NT2/D1 (cell line): Measurements from ENCODE around the gene SYNRG.

ENCODE experiments used
- DNase-seq: peaks from one replicate; pipeline ENCODE4 v3.0.0-alpha.2; 2011; ENCODE audit warnings: low read depth, low spot score
- H3K27me3 ChIP-seq: 2 replicates; pipeline ENCODE4 v1.6.0; 2011; ENCODE audit warnings: mild to moderate bottlenecking; ENCODE audit not compliant: insufficient read length, insufficient read depth
- H3K36me3 ChIP-seq: 2 replicates; pipeline ENCODE4 v1.6.1; 2011; ENCODE audit warnings: mild to moderate bottlenecking, low read length, mixed read lengths; ENCODE audit not compliant: insufficient read depth, insufficient read length
- H3K4me1 ChIP-seq: 2 replicates; pipeline ENCODE4 v1.5.1; 2011; ENCODE audit not compliant: insufficient read depth, insufficient read length
- H3K4me3 ChIP-seq: 2 replicates; pipeline ENCODE4 v1.5.1; 2011; ENCODE audit warnings: low read depth; ENCODE audit not compliant: insufficient read length
- H3K9ac ChIP-seq: 2 replicates; pipeline ENCODE4 v1.6.0; 2011; ENCODE audit warnings: low read depth; ENCODE audit not compliant: insufficient read length
- H3K9me3 ChIP-seq: 2 replicates; pipeline ENCODE4 v1.5.1; 2011; ENCODE audit warnings: mild to moderate bottlenecking, low read length; ENCODE audit not compliant: insufficient read depth
- SUZ12 ChIP-seq: IDR thresholded peaks from 2 replicates; pipeline ENCODE4 v1.6.1; 2011; ENCODE audit not compliant: insufficient read length, insufficient read depth; ENCODE audit errors: extremely low read depth
- YY1 ChIP-seq: IDR thresholded peaks from 2 replicates; pipeline ENCODE4 v1.6.1; 2011; ENCODE audit not compliant: insufficient read length, insufficient read depth
- ZNF274 ChIP-seq: IDR thresholded peaks from 2 replicates; pipeline ENCODE4 v1.6.1; 2011; ENCODE audit warnings: mild to moderate bottlenecking, low read depth, low read length

Gene SYNRG

DNA sequence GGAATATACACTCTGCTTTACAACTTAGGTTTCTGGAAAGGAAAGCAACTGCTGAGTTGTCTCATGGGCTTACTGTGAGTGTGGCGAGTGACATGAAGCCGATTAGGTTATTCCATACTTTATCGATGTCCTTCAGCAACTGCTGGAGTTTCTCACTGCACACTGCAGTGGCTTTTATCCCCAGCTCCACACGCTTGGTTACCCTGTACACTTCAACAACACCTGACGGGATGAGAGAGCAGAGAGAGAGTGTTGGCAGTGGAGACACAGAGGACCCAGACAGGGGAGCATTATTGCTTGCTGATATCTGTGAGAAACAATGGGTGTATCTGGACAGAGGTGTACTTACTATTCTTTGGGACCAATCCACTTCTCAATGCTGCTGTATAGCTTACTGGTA lies 73.3 kb downstream of the SYNRG start:
- Histone ChIP-seq H3K4me3 (no peak overlapping the region), H3K9ac (no peak overlapping the region), H3K9me3 (no peaks in the 10 kb centered on the region), H3K36me3 (peaks cover 44% of the 10 kb centered on the region), H3K27me3 (no peaks in the 10 kb centered on the region), H3K4me1 (no peaks in the 10 kb centered on the region)
- TF ChIP-seq SUZ12 (no peak), ZNF274 (no peak), YY1 (no peak)
- no peak for DNase-seq

DNA sequence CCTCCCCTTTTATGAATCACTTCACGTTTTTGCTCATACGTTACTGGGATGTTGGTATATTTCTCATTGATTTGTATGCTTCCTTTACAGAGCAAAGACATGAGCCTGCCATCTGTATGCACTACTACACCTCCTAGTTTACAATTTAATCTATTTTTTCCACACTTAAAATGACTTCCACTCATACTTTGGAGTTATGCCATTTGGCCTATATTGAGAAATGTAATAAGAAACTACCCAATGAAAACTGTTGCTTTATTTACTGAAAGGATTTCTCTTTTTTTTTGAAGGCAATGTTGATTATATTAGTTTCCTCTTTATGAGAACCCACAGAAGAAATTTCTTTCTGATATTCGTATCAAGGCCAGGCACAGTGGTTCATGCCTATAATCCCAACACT lies 76.5 kb downstream of the SYNRG start:
- Histone ChIP-seq H3K36me3 (peaks cover 32% of the 10 kb centered on the region), H3K4me1 (no peaks in the 10 kb centered on the region), H3K9ac (no peak overlapping the region), H3K27me3 (no peaks in the 10 kb centered on the region), H3K4me3 (no peak overlapping the region), H3K9me3 (no peaks in the 10 kb centered on the region)
- no peak for DNase-seq
- TF ChIP-seq ZNF274 (no peak), YY1 (no peak), SUZ12 (no peak)

- no peak overlapping the region for H3K9ac ChIP-seq
- no peak for DNase-seq
- no peak for TF ChIP-seq ZNF274
- H3K4me1 ChIP-seq: no peaks in the 10 kb centered on the region
- no peaks in the 10 kb centered on the region for H3K27me3 ChIP-seq
- H3K36me3 ChIP-seq: peaks cover 12% of the 10 kb centered on the region
- no peaks in the 10 kb centered on the region for H3K9me3 ChIP-seq
- no peak overlapping the region for H3K4me3 ChIP-seq
These were observed 78.8 kb downstream of the SYNRG start for GRCh38 chr17:37530420-37530819.

DNA sequence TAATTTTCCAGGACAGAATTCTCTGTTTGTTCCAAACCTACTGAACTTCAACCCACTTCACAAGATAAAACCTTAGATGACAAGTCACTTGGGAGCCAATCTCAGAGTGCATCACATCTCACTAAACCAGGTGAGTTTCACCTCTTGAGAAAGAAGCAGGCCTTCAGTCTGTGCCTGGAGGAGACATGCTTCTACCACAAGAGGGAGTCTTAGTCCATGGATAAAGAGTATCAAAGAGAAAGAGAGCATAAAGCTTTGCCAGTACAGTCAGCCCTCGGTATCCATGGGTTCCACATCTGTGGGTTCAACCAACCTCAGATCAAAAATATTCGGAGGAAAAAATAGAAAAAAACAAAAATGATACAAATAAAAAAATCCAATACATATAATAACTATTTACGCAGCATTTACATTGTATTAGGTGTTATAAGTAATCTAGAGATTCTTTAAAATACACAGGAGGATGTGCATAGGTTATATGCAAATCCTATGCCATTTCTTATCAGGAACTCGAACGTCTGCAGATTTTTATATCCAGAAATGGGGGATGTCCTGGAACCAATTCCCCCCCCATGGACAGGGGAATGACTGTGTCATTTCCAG lies 81.9 kb downstream of the SYNRG start:
- peaks cover 18% of the 10 kb centered on the region for H3K36me3 ChIP-seq
- no peak overlapping the region for H3K4me3 ChIP-seq
- H3K9ac ChIP-seq: no peak overlapping the region
- TF ChIP-seq YY1: no peak
- TF ChIP-seq SUZ12: no peak
- no peak for TF ChIP-seq ZNF274
- no peaks in the 10 kb centered on the region for H3K27me3 ChIP-seq
- H3K4me1 ChIP-seq: no peaks in the 10 kb centered on the region
- peak; percentile 25 for DNase-seq
- no peaks in the 10 kb centered on the region for H3K9me3 ChIP-seq

GRCh38 chr17:37523715-37524219 lies 85.5 kb downstream of the SYNRG start:
- no peaks in the 10 kb centered on the region for H3K4me1 ChIP-seq
- no peak overlapping the region for H3K4me3 ChIP-seq
- no peak for TF ChIP-seq YY1
- H3K9ac ChIP-seq: no peak overlapping the region
- DNase-seq: no peak
- peaks cover 26% of the 10 kb centered on the region for H3K36me3 ChIP-seq
- H3K27me3 ChIP-seq: no peaks in the 10 kb centered on the region
- no peaks in the 10 kb centered on the region for H3K9me3 ChIP-seq

GRCh38 chr17:37521821-37522220 lies 87.4 kb downstream of the SYNRG start:
- Histone ChIP-seq H3K27me3 (no peaks in the 10 kb centered on the region), H3K36me3 (peaks cover 40% of the 10 kb centered on the region), H3K9me3 (no peaks in the 10 kb centered on the region), H3K4me3 (no peak overlapping the region), H3K4me1 (no peaks in the 10 kb centered on the region), H3K9ac (no peak overlapping the region)
- TF ChIP-seq ZNF274 (no peak), YY1 (no peak), SUZ12 (no peak)
- DNase-seq: no peak

DNA sequence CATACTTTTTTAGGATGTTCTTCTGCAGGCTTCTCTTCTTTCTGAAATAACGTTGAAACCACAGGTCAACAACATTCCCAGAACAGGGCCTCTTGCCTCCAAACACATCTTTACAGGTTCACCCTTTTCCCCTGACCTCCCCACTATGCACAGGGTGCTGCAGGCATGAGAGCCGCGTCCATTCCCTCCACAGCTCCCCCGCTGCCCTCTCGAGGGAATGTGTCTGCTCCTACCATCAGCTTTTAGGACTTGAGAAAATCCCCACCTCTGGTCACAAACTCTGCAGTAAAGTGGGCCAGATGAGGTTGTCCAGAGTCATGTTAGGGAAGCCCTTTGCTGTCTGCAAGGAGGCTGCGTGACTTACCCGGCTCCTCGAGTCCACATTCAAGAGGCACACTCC lies 89.0 kb downstream of the SYNRG start:
- Histone ChIP-seq H3K9ac (no peak overlapping the region), H3K27me3 (no peaks in the 10 kb centered on the region), H3K4me3 (no peak overlapping the region), H3K36me3 (peaks cover 40% of the 10 kb centered on the region), H3K9me3 (no peaks in the 10 kb centered on the region), H3K4me1 (no peaks in the 10 kb centered on the region)
- TF ChIP-seq ZNF274 (no peak), YY1 (no peak), SUZ12 (no peak)
- no peak for DNase-seq
